GM12865 (cell line): ENCODE results near the gene CARD16.

ENCODE experiments used
- DNase-seq: peaks from one replicate; pipeline ENCODE4 v3.0.0; 2010; ENCODE audit warnings: low read depth
- H3K4me3 ChIP-seq: 2 replicates; pipeline ENCODE4 v1.5.1; 2011; ENCODE audit warnings: mild to moderate bottlenecking, low read depth, low read length, control low read depth
- CTCF ChIP-seq: IDR thresholded peaks from 2 replicates; pipeline ENCODE4 v1.5.1; 2011; ENCODE audit warnings: low read length, control low read depth, low read depth, inconsistent platforms; ENCODE audit not compliant: insufficient read depth; ENCODE audit errors: missing control alignments

The CARD16 gene

GRCh38 chr11:105027678-105028077 is 17.5 kb downstream of the CARD16 start:
- no peak for TF ChIP-seq CTCF
- DNase-seq: no peak
- H3K4me3 ChIP-seq: no peak overlapping the region

GRCh38 chr11:105024394-105024793 is 20.7 kb downstream of the CARD16 start:
- TF ChIP-seq CTCF: no peak
- DNase-seq: no peak
- H3K4me3 ChIP-seq: no peak overlapping the region

GRCh38 chr11:105023003-105023402 is 22.1 kb downstream of the CARD16 start, which contains the start of gene CASP5:
CASP5 (minus strand) TSS chr11:105023168; CDS start chr11:105023136, 32 bp downstream.
- no peak within 1 kb of the TSS for H3K4me3 ChIP-seq
- no peak for TF ChIP-seq CTCF
- DNase-seq: no peak

GRCh38 chr11:105022527-105022926 is 22.6 kb downstream of the CARD16 start:
- H3K4me3 ChIP-seq: no peak overlapping the region
- no peak for DNase-seq
- TF ChIP-seq CTCF: no peak

GRCh38 chr11:105007463-105007862 is 37.7 kb downstream of the CARD16 start:
- no peak for TF ChIP-seq CTCF
- no peak for DNase-seq
- H3K4me3 ChIP-seq: no peak overlapping the region

GRCh38 chr11:105005451-105005845 is 39.7 kb downstream of the CARD16 start:
- no peak for DNase-seq
- no peak for TF ChIP-seq CTCF
- no peak overlapping the region for H3K4me3 ChIP-seq

- H3K4me3 ChIP-seq: no peak overlapping the region
- TF ChIP-seq CTCF: no peak
- DNase-seq: no peak
Measured at GRCh38 chr11:105004021-105004420, 41.1 kb downstream of the CARD16 start.
